MM.1S (cell line): ENCODE data around the gene RBPMS2.

Source experiments
- EZH2 ChIP-seq: fragments of 300-600 bp; sonication (generic); optimal IDR thresholded peaks from 2 replicates; pipeline ENCODE3; 2017; ENCODE audit warnings: low read depth, mild to moderate bottlenecking, antibody characterized with exemption, low read length, mixed read lengths
- TF ChIP-seq, protein P1 (sequence below): fragments of 300-600 bp; sonication (generic); IDR thresholded peaks from 2 replicates; pipeline ENCODE4 v1.5.1; 2016; ENCODE audit warnings: antibody characterized with exemption, low read length, mixed read lengths

DNA sequence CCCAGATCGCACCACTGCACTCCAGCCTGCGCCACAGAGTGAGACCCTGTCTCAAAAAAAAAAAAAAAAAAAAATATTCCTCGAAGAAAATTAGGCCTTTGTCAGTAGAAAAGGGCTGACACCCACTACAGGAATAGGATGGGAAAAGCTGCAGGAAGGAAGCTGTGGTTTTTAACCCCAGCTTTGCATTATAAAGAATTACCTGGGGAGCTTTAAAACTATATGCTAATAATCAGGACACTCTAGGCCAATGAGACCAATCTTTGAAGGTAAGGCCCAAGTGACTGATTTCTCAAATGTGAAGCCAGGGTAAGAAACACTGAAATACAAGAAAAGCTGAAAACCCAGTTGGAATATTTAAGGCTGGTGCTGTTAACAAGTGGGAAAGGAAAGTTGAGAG, 74.3 kb downstream of the RBPMS2 start:
- TF ChIP-seq, protein P1, sequence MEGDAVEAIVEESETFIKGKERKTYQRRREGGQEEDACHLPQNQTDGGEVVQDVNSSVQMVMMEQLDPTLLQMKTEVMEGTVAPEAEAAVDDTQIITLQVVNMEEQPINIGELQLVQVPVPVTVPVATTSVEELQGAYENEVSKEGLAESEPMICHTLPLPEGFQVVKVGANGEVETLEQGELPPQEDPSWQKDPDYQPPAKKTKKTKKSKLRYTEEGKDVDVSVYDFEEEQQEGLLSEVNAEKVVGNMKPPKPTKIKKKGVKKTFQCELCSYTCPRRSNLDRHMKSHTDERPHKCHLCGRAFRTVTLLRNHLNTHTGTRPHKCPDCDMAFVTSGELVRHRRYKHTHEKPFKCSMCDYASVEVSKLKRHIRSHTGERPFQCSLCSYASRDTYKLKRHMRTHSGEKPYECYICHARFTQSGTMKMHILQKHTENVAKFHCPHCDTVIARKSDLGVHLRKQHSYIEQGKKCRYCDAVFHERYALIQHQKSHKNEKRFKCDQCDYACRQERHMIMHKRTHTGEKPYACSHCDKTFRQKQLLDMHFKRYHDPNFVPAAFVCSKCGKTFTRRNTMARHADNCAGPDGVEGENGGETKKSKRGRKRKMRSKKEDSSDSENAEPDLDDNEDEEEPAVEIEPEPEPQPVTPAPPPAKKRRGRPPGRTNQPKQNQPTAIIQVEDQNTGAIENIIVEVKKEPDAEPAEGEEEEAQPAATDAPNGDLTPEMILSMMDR, result no peak
- TF ChIP-seq EZH2, result no peak
